ENCODE results near the gene OGDH. TPM values are rescaled to one million over a fixed set of nuclear protein-coding genes. Genes with fewer than 3 reads are reported as not detected.

The OGDH gene
- total RNA-seq, 1 experiment from 2014 or later, result 69.1 TPM

GRCh38 chr7:44616545-44616944 lies 10.1 kb downstream of the OGDH start:
- Histone ChIP-seq H2AFZ (ENCODE audit: low read depth, low read length, poor library complexity, severe bottlenecking) (no peak overlapping the region), H3K4me3 (replicated peaks in 1 of 2; ENCODE audit: low read depth in 1 of 2, low read length in 2 of 2) (no peak overlapping the region), H3K9me3 (ENCODE audit: control insufficient read depth in 1 of 2, insufficient read depth in 1 of 2, low read depth in 1 of 2, low read length in 2 of 2) (no peaks in the 10 kb centered on the region), H4K20me1 (ENCODE audit: insufficient read depth) (no peaks in the 10 kb centered on the region), H3K4me1 (ENCODE audit: control insufficient read depth in 1 of 2, insufficient read depth in 2 of 2, low read length in 2 of 2) (peaks cover 20 to 63% of the 10 kb centered on the region in 2 experiments), H3K27ac (ENCODE audit: low read depth, low read length) (no peak overlapping the region), H3K9me2 (ENCODE audit: insufficient read depth) (no peaks in the 10 kb centered on the region), H3K4me2 (ENCODE audit: low read length) (no peak overlapping the region), H3K79me2 (ENCODE audit: insufficient read depth, low read length) (peaks cover 94% of the 10 kb centered on the region), H3K9ac (ENCODE audit: low read length) (no peak overlapping the region), H3K36me3 (ENCODE audit: control insufficient read depth in 1 of 2, insufficient read depth in 2 of 2, low read length in 2 of 2) (no peaks in the 10 kb centered on the region; a peak in 1 of 4 replicates), H3K27me3 (ENCODE audit: insufficient read depth, low read length) (no peaks in the 10 kb centered on the region)
- CTCF ChIA-PET, result no interaction called here
- intact Hi-C loops (cut with micrococcal nuclease), result no loop called here
- POLR2A ChIA-PET, result interaction anchor here (1.9 kb wide), 1 partner anchor 10 kb away, joined by 7 read pairs; the partner anchor contains the start of gene OGDH
- ATAC-seq (no peak), DNase-seq (ENCODE audit: low read depth, low spot score) (no peak)
- RAD21 ChIA-PET (ENCODE audit: low non-redundant PET in 1 of 2, low total read pairs in 2 of 2, uncharacterized antibody in 2 of 2, unreplicated experiment in 2 of 2), result no interaction called here
- no TSS peak for BruUV-seq (replicated peaks)
- TF ChIP-seq EGR1 (IDR thresholded peaks at IDR 0.05; ENCODE audit: low read depth), result no peak
- TF ChIP-seq RAD21 (IDR thresholded peaks at IDR 0.05; ENCODE audit: low read depth), result no peak

- H3K4me3 ChIP-seq (replicated peaks in 1 of 2; ENCODE audit: low read depth in 1 of 2, low read length in 2 of 2), result no peak overlapping the region
- H3K27ac ChIP-seq (ENCODE audit: low read depth, low read length), result no peak overlapping the region
- ATAC-seq, result no peak
- H3K4me1 ChIP-seq (ENCODE audit: control insufficient read depth in 1 of 2, insufficient read depth in 2 of 2, low read length in 2 of 2), result peaks cover 24 to 71% of the 10 kb centered on the region in 2 experiments
- peak overlapping the region; percentile 48 for H3K4me2 ChIP-seq (ENCODE audit: low read length)
- ChIA-PET POLR2A (interaction anchor here (1.9 kb wide), 1 partner anchor 11 kb away, joined by 7 read pairs; the partner anchor contains the start of gene OGDH), RAD21 (ENCODE audit: low non-redundant PET in 1 of 2, low total read pairs in 2 of 2, uncharacterized antibody in 2 of 2, unreplicated experiment in 2 of 2) (no interaction called here), CTCF (no interaction called here)
- H2AFZ ChIP-seq (ENCODE audit: low read depth, low read length, poor library complexity, severe bottlenecking), result no peak overlapping the region
- no peaks in the 10 kb centered on the region for H4K20me1 ChIP-seq (ENCODE audit: insufficient read depth)
- H3K27me3 ChIP-seq (ENCODE audit: insufficient read depth, low read length), result no peaks in the 10 kb centered on the region
- 0 out of 2 replicates have a peak overlapping the region, but pooled peaks have one; percentile 18 for H3K9ac ChIP-seq (ENCODE audit: low read length)
- no peaks in the 10 kb centered on the region for H3K9me3 ChIP-seq (ENCODE audit: control insufficient read depth in 1 of 2, insufficient read depth in 1 of 2, low read depth in 1 of 2, low read length in 2 of 2)
- H3K79me2 ChIP-seq (ENCODE audit: insufficient read depth, low read length), result peaks cover 94% of the 10 kb centered on the region
- no peak for DNase-seq (ENCODE audit: low read depth, low spot score)
- intact Hi-C loops (cut with micrococcal nuclease), result no loop called here
- no TSS peak for BruUV-seq (replicated peaks)
- no peaks in the 10 kb centered on the region for H3K9me2 ChIP-seq (ENCODE audit: insufficient read depth)
- H3K36me3 ChIP-seq (ENCODE audit: control insufficient read depth in 1 of 2, insufficient read depth in 2 of 2, low read length in 2 of 2), result no peaks in the 10 kb centered on the region; a peak in 1 of 4 replicates
- TF ChIP-seq RAD21 (IDR thresholded peaks at IDR 0.05; ENCODE audit: low read depth) (no peak), ZNF274 (IDR thresholded peaks at IDR 0.05; ENCODE audit: low read depth, low read length) (no peak), ELF1 (IDR thresholded peaks at IDR 0.05; ENCODE audit: borderline replicate concordance, low read depth) (no peak), CEBPB (IDR thresholded peaks at IDR 0.05; ENCODE audit: low read depth) (no peak), CTCF (IDR thresholded peaks at IDR 0.05 in 2 of 3, conservative IDR thresholded peaks at IDR 0.05 in 1 of 3; ENCODE audit: borderline replicate concordance in 1 of 3, insufficient read depth in 1 of 3, low read depth in 2 of 3, low read length in 2 of 3) (no peak), MAX (IDR thresholded peaks at IDR 0.05) (no peak), JUND (IDR thresholded peaks at IDR 0.05) (no peak), POLR2A (IDR thresholded peaks at IDR 0.05; ENCODE audit: borderline replicate concordance, extremely low read depth, insufficient read depth, insufficient read length) (no peak), POLR2AphosphoS5 (IDR thresholded peaks at IDR 0.05; ENCODE audit: low read depth, low read length) (no peak), EZH2phosphoT487 (IDR thresholded peaks at IDR 0.05; ENCODE audit: borderline replicate concordance) (no peak), TCF7L2 (IDR thresholded peaks at IDR 0.05; ENCODE audit: borderline replicate concordance, extremely low read depth, insufficient read depth, insufficient read length) (no peak), EGR1 (IDR thresholded peaks at IDR 0.05; ENCODE audit: low read depth) (no peak), SIN3A (IDR thresholded peaks at IDR 0.05; ENCODE audit: low read depth) (no peak), YY1 (IDR thresholded peaks at IDR 0.05; ENCODE audit: extremely low read depth, insufficient replicate concordance, low read depth, low read length) (no peak), FOSL1 (IDR thresholded peaks at IDR 0.05; ENCODE audit: low read depth) (no peak), SRF (IDR thresholded peaks at IDR 0.05; ENCODE audit: low read depth) (no peak), ATF3 (IDR thresholded peaks at IDR 0.05) (no peak)
Measured at GRCh38 chr7:44617225-44617890, 10.9 kb downstream of the OGDH start.

Measured in HCT116 (cell line).